SJSA1 (cell line): ENCODE data around the gene ZNF831. TPM values are rescaled to one million over a fixed set of nuclear protein-coding genes. Genes with fewer than 3 reads are reported as not detected.

Experiments
- DNase-seq, 2 experiments: peaks; one replicate each; pipeline ENCODE4 v3.0.0-alpha.2; 2015 to 2020; ENCODE audit warnings: low spot score in 2 of 2, low read depth in 1 of 2
- H3K27ac ChIP-seq: fragments of 250-450 bp; sonication (Bioruptor Pico); 2 replicates; pipeline ENCODE4 v1.5.1; 2020; ENCODE audit warnings: mild to moderate bottlenecking, moderate library complexity
- H3K27me3 ChIP-seq: fragments of 250-450 bp; sonication (Bioruptor Pico); replicated peaks from 2 replicates; pipeline ENCODE4 v1.5.1; 2020; ENCODE audit warnings: mild to moderate bottlenecking, moderate library complexity
- H3K36me3 ChIP-seq: fragments of 250-450 bp; sonication (Bioruptor Pico); 2 replicates; pipeline ENCODE4 v1.5.1; 2020; ENCODE audit warnings: mild to moderate bottlenecking
- H3K4me1 ChIP-seq: fragments of 250-450 bp; sonication (Bioruptor Pico); replicated peaks from 2 replicates; pipeline ENCODE4 v1.6.1; 2021; ENCODE audit warnings: mild to moderate bottlenecking
- H3K4me3 ChIP-seq: fragments of 250-450 bp; sonication (Bioruptor Pico); 2 replicates; pipeline ENCODE4 v1.5.1; 2020; ENCODE audit warnings: mild to moderate bottlenecking
- H3K9me3 ChIP-seq: fragments of 250-450 bp; sonication (Bioruptor Pico); replicated peaks from 2 replicates; pipeline ENCODE4 v1.5.1; 2020; ENCODE audit warnings: mild to moderate bottlenecking
- total RNA-seq: library from RNA; depleted of rRNA; stranded (reverse); fragments of >200 nt; shearing (Covaris generic); gene quantifications from 2 replicates; pipeline ENCODE4 v1.2.3, GENCODE V29; 2014

Gene ZNF831
- total RNA-seq, 1 experiment from 2014 or later = not detected

DNA sequence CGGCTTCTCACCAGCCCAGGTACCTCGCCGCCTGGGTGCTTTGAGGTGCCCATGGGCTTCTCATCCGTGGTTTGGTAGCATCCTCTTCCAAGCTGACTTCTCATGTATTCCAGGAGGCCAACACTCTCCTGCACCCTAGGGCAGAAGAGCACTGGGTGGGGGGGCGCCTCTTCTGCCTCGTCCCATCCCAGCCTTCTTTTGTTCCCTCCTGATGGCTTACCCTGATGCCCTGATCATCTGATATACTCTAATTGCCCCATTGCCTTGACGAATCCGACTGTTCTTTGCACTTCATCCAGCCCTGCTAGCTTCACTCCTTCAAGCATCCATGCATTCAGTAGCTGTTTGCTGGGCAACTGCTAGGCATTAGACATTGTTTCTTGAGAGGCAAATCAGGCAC, 60.6 kb downstream of the ZNF831 start:
- no peak for DNase-seq
- Histone ChIP-seq H3K4me1 (peaks cover 4% of the 10 kb centered on the region; the same call in 1 of the 2 replicates), H3K9me3 (no peaks in the 10 kb centered on the region), H3K27ac (no peak overlapping the region), H3K36me3 (no peaks in the 10 kb centered on the region), H3K27me3 (peaks cover 45% of the 10 kb centered on the region), H3K4me3 (no peak overlapping the region)

DNA sequence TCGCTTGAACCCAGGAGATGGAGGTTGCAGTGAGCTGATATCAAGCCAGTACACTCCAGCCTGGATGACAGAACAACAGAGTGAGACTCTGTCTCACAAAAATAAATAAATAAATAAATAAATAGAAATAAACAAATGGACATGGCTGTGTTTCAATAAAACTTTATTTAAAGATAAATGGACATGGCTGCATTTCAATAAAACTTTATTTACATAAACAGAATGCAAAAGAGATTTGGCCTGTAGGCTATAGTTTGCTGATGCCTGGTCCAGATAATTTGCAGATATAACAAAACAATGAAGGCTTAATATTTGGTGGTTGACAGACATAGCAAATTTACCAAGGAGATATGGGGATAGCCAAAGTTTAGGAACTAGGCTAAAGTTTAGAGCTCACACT, 66.8 kb downstream of the ZNF831 start:
- Histone ChIP-seq H3K4me3 (no peak overlapping the region), H3K9me3 (no peaks in the 10 kb centered on the region), H3K36me3 (no peaks in the 10 kb centered on the region), H3K27ac (no peak overlapping the region), H3K27me3 (peaks cover 39% of the 10 kb centered on the region), H3K4me1 (no peaks in the 10 kb centered on the region)
- DNase-seq = no peak

DNA sequence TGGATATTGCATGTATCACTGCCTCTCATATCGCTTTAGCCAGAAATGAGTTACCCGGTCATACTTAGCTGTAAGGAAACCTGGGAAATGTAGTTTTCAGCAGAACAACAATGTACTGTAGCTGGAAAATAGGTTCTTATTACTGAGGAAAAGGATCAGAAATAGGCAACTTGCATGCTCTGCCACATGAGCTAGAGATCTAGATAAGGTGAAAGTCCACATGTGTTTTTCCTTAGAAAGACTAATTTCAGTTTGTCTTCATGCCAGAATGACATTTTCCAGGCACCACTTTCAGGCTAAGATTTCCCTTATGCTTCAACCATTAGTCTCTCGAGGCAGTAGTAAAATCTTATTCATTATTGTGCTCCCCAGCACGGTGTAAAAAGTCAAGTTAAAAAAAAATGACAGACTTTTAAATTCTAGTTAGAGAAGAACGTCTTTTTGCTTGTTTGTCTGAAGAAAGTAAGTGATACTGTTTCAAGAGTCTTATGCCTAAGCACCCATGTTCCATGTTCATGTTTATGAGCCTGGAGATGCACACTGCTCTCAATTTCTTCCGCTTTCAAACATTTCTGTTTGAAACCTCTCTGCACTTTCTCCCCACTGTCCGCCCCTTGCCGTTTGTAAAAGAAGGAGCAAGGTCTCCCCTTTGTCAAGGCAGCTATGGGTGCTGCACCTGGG, 67.6 kb downstream of the ZNF831 start:
- no peak for DNase-seq
- no peak overlapping the region for H3K4me3 ChIP-seq
- H3K27me3 ChIP-seq = peaks cover 38% of the 10 kb centered on the region
- H3K4me1 ChIP-seq = no peaks in the 10 kb centered on the region
- no peaks in the 10 kb centered on the region for H3K36me3 ChIP-seq
- no peaks in the 10 kb centered on the region for H3K9me3 ChIP-seq
- no peak overlapping the region for H3K27ac ChIP-seq

DNA sequence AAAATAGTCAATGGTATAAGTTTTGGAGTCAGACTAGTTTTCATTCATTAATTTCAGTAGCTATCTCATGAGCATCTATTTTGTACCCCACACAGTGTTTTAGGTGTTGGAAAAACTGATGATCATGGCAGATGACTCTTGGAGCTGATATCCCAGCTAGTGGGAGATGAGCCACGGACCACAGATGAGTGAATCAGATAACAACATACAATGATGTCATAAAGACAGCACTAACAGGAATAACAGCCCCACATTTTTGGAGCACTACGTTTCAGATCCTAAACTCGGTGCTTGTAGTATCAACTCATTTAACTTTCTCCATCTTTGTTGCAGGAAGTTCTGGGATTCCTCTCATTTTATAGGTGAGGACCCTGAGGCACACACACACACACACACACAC, 69.0 kb downstream of the ZNF831 start:
- Histone ChIP-seq H3K27me3 (peaks cover 38% of the 10 kb centered on the region), H3K4me1 (no peaks in the 10 kb centered on the region), H3K4me3 (no peak overlapping the region), H3K9me3 (no peaks in the 10 kb centered on the region), H3K27ac (no peak overlapping the region), H3K36me3 (no peaks in the 10 kb centered on the region)
- DNase-seq = no peak

DNA sequence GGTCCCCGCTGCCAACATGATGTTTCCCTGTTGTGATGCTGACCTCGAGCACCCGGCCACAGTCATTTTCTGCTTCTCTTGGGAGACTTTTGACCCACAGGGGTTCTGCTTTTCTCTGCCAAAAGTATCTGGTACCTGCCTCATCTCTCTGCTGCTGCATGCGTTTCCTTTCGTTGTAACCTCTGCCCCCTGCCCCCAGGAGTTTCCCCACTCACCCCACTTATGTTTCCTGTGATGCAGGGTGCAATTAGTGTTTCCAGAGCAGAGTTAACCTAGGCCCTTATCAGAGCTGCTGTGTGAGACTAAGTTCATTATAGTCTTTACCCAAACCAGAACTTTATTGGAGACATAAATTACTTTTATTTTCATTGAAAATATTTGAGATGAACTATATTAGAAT, 71.6 kb downstream of the ZNF831 start:
- Histone ChIP-seq H3K4me1 (no peaks in the 10 kb centered on the region), H3K36me3 (no peaks in the 10 kb centered on the region), H3K9me3 (no peaks in the 10 kb centered on the region), H3K27ac (no peak overlapping the region), H3K4me3 (no peak overlapping the region), H3K27me3 (peaks cover 37% of the 10 kb centered on the region)
- DNase-seq = no peak

DNA sequence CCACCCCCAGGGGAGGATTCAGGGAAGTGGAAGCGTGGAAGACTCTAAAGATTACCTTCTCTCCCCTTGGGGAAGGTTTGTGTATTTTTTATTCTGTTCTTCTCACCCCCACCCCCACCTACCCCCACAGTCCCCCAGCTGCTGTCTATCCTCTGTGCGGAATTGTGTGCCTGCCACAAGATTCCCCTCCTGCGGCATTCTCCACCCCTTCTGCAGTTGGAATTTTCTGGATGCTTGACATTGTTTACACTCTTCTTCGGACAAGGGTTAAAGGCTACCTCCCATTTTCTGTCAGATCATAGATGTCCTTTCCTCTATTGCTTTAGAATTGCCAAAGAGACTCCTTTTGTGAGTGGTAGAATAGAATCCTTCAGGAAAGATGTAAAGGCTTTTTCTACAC, 76.4 kb downstream of the ZNF831 start:
- no peaks in the 10 kb centered on the region for H3K9me3 ChIP-seq
- DNase-seq = no peak

DNA sequence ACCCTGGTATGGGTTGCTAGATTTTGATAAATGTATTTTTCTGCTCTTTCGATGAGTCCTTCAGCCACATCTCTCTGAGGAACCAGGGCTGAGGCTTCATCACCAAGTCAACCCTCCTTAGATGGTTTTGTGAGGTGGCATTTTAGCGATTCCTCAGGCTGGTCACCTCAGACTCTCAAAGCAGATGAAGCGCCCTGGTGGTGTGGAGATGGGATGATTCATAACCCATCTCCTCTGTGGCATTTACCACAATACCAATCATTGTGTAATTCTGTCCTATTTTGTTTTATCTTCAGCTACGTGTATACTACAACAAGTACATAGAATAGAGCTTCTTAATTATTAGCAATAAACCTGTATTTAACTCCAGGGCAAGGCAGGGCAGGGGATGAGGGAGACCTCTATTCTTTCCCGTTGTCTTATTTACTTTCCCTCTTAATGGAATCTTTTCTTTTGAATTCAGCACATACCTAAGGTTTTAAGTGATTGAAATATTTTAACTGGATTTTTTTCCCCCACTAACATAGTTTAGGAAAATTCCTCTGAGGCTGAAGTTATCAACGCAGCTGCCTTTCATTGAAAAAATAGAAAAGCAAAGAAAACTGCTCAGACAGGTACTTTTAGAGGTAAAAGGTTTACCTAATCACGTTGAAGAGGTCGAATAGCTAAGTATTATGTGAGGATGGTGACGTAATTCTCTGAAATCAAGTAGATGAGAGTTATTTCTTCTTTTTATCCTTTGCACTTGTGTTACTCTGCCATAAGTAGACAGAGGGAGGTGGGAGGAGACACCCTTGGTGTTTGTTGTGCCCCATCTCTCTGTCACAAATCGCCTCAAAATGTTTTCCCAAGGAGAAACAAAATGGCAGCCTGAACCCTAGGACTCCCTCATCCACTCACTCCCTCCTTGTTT, 79.3 kb downstream of the ZNF831 start:
- DNase-seq = no peak
- H3K27ac ChIP-seq = no peak overlapping the region

More for the DNA sequence above, 76.4 kb downstream of the ZNF831 start:
- no peak overlapping the region for H3K27ac ChIP-seq
- H3K4me1 ChIP-seq = no peaks in the 10 kb centered on the region
- peaks cover 30% of the 10 kb centered on the region for H3K27me3 ChIP-seq
- no peak overlapping the region for H3K4me3 ChIP-seq
- no peaks in the 10 kb centered on the region for H3K36me3 ChIP-seq

DNA sequence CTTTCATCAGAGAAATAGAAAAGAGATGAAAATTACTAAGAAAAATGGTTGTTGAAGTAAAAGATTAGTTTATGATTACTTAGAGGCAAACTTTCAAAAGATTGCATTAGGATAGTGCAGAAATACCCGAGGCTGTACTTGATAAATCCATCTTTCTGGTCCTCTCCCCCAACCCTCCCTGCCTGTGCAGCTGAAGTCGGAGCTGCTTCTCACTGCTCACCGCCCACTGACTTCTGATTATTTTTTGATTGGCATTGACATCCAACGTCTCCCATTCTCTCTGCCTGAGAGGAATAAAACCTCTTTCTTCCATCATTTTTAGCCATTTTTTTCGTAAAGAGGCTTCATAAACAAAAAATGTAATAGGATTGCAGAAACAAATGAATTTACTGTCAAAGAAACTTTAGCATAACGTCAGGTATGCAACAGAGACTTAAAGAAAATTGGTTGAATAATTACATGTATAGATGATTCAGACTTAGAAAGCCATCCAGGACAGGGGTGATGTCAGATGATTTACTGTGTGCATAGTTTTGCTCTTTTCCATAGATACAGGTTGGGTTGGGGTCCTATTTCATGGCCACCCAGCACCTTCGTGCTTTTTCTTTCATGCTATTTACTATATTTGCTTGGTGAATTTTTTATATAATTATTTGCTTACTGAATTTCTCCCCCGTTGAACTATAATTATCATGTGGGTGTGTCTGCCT, 83.2 kb downstream of the ZNF831 start:
- Histone ChIP-seq H3K4me3 (no peak overlapping the region), H3K27me3 (peaks cover 52% of the 10 kb centered on the region), H3K9me3 (no peaks in the 10 kb centered on the region), H3K4me1 (no peaks in the 10 kb centered on the region), H3K36me3 (no peaks in the 10 kb centered on the region), H3K27ac (no peak overlapping the region)
- no peak for DNase-seq

More for the DNA sequence above, 79.3 kb downstream of the ZNF831 start:
- no peak overlapping the region for H3K4me3 ChIP-seq
- no peaks in the 10 kb centered on the region for H3K36me3 ChIP-seq
- peaks cover 45% of the 10 kb centered on the region for H3K27me3 ChIP-seq
- H3K4me1 ChIP-seq = no peaks in the 10 kb centered on the region
- no peaks in the 10 kb centered on the region for H3K9me3 ChIP-seq

DNA sequence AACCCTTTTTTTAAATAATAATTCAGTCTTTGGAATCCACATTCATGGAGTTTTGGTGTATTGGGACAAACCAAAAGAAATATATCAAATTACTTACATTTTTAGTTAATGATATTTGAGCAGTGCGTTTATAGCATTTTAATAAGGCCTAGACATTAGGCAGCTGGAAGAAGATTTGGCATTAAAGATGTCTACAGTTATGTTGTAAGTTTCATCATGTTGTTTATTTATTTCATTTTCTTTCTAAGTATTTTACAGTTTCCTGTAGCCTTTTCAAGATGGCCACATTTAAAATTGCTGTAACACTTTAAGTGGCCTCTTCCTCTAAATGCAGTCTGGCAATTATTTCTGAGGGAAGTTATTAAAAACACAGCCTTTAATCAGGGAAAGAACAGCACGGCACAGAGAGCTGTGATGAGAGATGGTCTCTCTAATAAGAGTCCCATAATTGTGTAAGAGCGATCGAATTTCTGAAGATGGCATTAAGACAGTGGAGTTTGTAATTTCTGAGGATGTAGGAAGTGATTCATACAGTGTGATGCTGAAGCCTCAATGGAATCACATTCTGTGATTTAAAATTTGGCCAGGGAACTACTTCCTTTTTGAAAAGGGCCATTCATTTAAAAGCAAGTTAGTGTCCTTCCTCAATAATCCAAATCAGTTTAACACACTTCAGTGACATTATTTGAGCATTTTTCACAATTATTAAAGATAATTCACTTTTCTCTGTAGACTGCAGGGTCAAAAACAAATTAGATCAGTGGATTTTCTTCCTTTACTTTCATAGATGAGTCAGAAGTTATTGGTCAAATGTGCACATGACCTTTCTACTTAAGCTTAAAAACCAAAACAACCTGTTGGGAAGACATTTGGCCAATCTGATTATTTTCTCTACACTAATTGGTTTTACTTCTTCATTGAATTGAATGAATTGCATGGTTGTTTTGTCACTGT, 84.4 kb downstream of the ZNF831 start:
- DNase-seq = no peak
- peaks cover 41% of the 10 kb centered on the region for H3K27me3 ChIP-seq
- H3K27ac ChIP-seq = no peak overlapping the region
- H3K36me3 ChIP-seq = no peaks in the 10 kb centered on the region
- no peaks in the 10 kb centered on the region for H3K4me1 ChIP-seq
- no peak overlapping the region for H3K4me3 ChIP-seq
- H3K9me3 ChIP-seq = no peaks in the 10 kb centered on the region

DNA sequence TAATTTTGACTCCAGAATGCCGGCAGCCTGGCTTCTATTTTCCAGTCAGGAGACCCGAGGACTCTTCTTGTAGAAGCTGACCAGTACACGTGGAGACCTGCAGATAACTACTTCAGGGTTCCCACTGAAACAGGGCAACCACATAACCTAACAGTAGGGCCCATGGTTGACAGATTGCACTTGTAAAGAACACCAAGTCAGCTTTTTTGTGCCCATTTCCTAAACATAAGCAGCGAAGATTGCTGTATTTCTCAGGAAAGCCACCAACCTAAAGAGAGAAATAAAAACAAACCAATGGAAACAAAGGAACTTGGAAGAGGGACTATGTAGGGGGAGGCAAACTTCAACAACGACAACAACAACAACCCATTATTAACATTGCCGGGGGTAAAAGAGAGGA, 86.7 kb downstream of the ZNF831 start:
- DNase-seq = no peak
- H3K36me3 ChIP-seq = no peaks in the 10 kb centered on the region
- H3K4me1 ChIP-seq = no peaks in the 10 kb centered on the region
- no peak overlapping the region for H3K4me3 ChIP-seq
- H3K27ac ChIP-seq = no peak overlapping the region
- no peaks in the 10 kb centered on the region for H3K9me3 ChIP-seq
- peaks cover 40% of the 10 kb centered on the region for H3K27me3 ChIP-seq

DNA sequence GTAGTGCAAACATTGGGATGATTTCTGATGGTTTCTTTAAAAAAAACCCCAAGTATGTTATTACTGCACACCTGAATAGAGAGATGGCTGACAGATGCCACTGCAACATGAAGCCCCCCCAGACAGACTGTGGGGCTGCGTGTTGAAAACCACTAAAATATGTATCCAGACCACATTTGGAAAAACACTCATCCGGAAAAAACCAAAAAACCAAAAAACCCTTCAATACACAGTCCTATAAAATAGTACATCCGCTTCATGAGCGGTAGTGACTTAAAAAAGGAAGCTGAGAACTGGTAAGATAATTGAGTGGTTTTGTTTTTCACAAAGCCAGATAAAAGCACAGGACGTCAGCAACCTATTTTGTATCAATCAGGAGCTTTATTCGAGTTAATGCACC, 89.7 kb downstream of the ZNF831 start:
- DNase-seq = no peak
- Histone ChIP-seq H3K36me3 (no peaks in the 10 kb centered on the region), H3K27ac (no peak overlapping the region), H3K4me3 (no peak overlapping the region), H3K9me3 (no peaks in the 10 kb centered on the region; the same call in 1 of the 2 replicates), H3K27me3 (peaks cover 26% of the 10 kb centered on the region), H3K4me1 (no peaks in the 10 kb centered on the region)

DNA sequence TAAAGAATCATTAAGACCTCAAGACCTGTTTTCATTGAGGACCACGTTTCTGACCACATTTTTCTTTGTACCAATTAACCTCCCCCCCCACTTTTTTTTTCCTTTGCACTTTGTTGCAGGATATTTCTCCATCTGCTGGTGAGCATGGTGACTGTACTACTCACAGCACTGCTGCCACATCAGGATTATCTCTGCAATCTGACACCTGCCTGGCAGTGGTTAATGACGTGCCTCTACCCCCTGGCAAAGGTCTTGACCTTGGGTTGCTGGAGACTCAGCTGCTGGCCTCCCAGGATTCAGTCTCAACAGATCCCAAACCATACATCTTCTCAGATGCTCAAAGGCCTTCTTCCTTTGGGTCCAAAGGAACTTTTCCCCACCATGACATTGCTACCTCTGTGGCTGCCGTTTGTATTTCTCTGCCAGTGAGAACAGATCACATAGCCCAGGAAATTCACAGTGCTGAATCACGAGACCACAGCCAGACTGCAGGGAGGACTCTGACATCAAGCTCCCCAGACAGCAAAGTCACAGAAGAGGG, 90.2 kb downstream of the ZNF831 start:
- no peaks in the 10 kb centered on the region; the same call in 1 of the 2 replicates for H3K9me3 ChIP-seq
- H3K27ac ChIP-seq = no peak overlapping the region
- H3K4me3 ChIP-seq = no peak overlapping the region
- no peak for DNase-seq
- no peaks in the 10 kb centered on the region for H3K4me1 ChIP-seq
- H3K36me3 ChIP-seq = no peaks in the 10 kb centered on the region
- H3K27me3 ChIP-seq = peaks cover 26% of the 10 kb centered on the region

DNA sequence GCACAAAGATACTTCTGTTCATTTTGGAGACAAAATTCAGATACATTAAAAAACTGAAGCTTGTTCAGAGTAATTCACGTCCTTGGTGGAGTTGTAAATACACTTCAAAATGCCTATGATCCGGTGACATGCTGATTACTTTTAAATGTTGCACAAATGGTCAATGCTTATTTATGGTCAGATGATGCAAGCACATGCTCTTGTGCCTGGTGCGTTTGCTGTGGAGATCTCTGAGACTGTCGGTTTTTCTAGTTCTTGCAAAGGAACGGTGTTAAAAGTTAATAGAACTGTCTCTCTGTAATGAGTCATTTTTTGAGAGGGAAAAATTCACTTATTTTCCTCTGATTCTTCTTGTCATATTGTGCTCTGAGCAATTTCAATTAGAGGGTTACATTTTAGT, 91.6 kb downstream of the ZNF831 start:
- H3K4me3 ChIP-seq = no peak overlapping the region
- H3K36me3 ChIP-seq = no peaks in the 10 kb centered on the region
- peaks cover 31% of the 10 kb centered on the region for H3K27me3 ChIP-seq
- no peaks in the 10 kb centered on the region for H3K4me1 ChIP-seq
- H3K27ac ChIP-seq = no peak overlapping the region
- no peak for DNase-seq
- no peaks in the 10 kb centered on the region; the same call in 1 of the 2 replicates for H3K9me3 ChIP-seq
